HG02588 (cell line): ENCODE data around the gene OTOF.

Experiments used
- ATAC-seq: cut with Tn5 transposase; IDR thresholded peaks from one replicate; pipeline ENCODE4 v1.9.1; 2021; ENCODE audit warnings: mild to moderate bottlenecking, moderate library complexity; ENCODE audit not compliant: unreplicated experiment

The OTOF gene

DNA sequence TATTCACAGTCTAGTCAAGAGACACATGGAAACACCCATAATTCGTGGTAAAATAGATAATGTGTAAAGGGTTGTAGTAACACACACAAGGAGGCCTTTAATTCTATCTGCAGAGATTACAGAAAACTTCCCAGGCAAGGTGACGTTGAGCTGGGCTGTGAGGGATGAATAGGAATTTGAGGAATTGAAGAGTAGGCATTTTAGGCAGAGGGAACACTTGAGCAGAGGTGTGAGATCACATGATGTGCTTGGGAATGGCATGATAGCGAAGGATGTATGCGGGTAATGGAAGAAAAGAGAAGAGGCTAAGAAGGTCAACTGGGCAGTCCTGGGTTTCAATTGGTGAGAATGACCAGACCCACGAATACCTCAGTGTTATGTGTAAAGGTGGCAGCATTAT, 56.0 kb downstream of the OTOF start:
- ATAC-seq, result no peak

DNA sequence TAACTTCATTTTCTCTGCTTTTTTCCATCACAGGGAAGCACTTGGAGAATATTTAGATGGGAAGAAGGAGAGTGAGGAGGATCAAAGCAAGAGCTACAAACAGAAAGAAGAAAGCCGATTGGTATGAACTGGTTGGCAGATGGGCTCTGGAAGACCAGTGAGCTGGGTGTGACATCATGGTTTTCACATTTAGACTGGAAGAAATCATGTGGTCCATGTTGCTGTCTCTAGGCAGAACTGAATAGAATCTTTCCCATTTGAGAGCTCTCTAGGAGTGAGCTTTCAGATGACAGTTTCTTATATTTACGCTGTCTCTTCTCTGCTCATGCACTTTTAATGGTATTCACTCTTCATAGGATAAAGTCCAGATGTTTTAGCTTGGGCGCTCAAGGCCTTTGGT, 63.6 kb downstream of the OTOF start:
- ATAC-seq, result no peak

DNA sequence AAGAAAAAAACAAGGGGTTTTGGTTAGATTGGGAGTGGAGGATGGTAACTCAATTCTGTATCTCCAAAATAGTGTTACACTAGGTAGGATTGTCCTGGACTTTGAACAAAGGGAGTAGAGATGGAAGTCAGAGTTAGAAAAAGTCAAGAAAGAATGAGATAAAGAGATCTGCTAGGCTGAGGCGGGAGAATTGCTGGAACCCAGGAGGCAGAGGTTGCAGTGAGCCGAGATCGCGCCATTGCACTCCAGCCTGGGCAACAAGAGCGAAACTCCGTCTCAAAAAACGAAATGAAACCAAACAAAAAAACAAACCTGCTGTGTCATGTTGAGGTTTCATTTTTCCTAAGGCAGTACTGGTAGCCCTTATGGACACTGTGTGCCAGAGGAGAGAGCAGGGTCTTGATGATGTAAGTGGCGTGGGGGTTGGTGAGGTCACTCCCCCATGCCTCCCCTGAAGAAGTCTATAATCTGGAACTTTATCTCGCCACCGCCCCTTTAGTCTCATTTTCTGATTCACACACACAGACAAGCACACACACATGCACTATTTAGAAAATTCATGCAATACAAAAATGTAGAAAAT, 65.7 kb downstream of the OTOF start:
- no peak for ATAC-seq

DNA sequence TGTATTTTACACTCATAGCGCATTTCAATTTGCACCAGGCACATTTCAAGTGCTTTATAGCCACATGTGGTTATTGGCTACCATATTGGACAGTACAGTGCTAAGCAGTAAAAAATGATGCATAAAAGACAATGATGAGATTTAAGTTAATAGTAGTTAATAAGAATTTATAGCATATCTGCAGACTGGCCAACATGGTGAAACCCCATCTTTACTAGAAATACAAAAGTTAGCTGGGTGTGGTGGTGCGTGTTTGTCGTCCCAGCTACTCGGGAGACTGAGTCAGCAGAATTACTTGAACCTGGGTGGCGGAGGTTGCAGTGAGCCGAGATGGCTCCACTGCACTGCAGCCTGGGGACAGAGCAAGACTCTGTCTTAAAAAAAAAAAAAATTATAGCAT, 66.5 kb downstream of the OTOF start:
- no peak for ATAC-seq

DNA sequence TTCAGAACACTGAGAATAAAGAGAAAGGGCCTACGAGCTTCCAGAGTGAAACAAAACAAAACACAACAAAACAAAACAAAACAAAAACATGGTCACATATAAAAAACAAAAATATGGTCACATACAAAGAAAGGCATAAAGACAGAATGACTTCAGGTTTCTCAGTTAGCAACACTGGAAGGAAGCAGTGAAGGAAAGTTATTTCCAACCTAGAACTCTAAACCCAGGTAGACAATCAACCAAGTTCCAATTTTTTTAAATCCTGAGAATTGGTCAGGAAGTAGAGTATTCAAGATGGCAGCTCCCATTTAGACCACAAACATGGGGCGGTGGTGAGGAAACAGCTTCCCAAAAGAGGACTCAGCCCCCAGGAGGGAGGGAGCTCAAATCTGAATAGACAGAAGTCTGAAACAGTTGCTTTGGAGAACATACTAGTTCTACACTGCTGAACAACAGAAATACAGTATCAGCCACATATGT, 67.1 kb downstream of the OTOF start:
- no peak for ATAC-seq

DNA sequence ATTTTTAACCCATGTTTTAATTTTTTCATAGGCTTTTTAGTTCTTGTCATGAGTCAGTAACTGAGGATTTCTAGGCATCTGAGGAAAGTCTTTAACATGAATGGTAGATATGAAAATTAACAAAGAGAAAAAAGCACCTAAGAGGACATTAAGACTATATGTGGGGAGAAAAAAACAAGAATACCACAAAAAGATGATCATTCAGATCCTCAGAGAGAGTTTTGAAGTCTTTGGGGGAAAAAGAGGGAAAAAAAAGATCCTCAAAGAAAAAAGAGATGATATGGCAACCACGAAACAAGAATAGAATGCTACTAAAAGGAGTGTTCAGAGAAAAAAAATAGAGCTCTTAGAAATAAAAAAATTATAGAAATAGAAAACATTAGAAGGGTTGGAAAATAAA, 68.1 kb downstream of the OTOF start:
- no peak for ATAC-seq

DNA sequence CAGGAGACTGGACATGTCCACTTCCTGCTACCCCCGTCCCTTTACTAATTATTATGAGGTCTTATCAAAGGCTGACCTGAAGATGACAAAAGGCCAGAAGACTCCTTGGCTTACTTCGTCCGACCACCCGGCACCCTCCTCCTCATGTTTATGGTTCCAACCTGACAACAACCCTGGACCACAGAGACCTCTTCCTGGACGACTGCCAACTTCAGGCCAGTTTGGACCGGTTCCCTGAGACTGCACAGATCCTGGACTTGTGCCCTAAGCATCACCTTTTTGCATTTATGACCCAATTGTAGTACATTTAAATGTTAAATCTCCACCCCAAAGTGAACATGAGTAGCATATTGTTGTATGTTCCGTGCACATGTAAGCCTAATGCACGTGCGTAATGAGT, 70.4 kb downstream of the OTOF start:
- no peak for ATAC-seq
